NCI-H510A (cell line): ENCODE data around the gene NUP85.
"Not testable (repeated sequence)": the region's sequence is repeated elsewhere in the genome, so short reads cannot be mapped to it uniquely, and the experiment has no call there.

Source experiments
- DNase-seq: peaks from one replicate; lab custom pipeline; 2025; lab: John Stamatoyannopoulos, UW

The NUP85 gene, protein sequence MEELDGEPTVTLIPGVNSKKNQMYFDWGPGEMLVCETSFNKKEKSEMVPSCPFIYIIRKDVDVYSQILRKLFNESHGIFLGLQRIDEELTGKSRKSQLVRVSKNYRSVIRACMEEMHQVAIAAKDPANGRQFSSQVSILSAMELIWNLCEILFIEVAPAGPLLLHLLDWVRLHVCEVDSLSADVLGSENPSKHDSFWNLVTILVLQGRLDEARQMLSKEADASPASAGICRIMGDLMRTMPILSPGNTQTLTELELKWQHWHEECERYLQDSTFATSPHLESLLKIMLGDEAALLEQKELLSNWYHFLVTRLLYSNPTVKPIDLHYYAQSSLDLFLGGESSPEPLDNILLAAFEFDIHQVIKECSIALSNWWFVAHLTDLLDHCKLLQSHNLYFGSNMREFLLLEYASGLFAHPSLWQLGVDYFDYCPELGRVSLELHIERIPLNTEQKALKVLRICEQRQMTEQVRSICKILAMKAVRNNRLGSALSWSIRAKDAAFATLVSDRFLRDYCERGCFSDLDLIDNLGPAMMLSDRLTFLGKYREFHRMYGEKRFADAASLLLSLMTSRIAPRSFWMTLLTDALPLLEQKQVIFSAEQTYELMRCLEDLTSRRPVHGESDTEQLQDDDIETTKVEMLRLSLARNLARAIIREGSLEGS

DNA sequence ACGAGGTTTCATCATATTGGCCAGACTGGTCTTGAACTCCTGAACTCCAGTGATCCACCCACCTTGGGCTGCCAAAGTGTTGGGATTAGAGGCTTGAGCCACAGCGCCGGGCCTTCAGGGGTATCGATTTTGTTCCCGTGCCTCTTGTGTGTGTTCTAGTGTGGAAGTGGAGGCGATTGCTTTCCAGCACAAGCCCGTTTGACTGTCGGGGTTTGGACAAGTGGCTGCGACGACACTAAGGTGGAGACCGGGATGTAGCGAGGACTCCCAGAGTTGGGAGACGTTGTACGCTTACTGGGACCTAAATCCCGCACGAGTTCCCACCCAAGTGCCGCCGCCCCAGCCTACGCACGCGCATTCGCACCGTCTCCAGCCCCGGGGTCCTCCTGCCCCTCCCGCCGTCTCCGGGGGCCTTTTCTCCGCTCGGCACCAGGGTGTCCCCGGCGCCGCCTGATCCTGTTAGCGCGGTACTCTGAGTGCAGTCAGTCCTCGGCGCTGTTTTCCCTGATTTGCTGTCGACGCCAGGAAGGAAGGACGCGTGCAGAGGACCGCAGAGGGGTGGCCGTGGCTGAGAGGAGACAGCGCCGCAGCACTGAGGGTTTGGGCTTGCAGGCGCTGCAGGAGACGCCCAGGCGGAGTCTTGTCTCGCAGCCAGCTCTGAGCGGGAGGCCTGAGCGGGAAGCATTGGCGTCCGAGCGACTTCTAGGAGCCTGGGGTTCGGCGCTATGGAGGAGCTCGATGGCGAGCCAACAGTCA is at the start of gene NUP85:
Gene NUP85 (plus strand): TSS at position 643 of the 756 bp plus-strand sequence. CDS start 83 bp downstream, at position 726.
- DNase-seq, result peak; percentile 95

DNA sequence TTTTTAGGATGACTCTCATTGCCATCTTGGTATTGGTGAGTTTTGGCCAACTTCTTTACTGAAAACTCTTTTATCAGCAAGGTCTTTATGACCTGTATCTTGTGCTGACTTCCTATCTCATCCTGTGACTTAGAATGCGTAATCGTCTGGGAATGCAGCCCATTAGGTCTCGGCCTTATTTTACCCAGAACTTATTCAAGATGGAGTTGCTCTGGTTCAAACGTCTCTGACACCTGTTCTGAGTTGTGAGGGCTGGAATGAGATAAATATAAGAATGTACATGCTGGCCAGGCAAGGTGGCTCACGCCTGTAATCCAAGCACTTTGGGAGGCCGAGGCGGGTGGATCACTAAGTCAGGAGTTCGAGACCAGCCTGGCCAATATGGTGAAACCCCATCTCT is 47.0 kb upstream of the NUP85 start:
- not testable (repeated sequence) for DNase-seq

DNA sequence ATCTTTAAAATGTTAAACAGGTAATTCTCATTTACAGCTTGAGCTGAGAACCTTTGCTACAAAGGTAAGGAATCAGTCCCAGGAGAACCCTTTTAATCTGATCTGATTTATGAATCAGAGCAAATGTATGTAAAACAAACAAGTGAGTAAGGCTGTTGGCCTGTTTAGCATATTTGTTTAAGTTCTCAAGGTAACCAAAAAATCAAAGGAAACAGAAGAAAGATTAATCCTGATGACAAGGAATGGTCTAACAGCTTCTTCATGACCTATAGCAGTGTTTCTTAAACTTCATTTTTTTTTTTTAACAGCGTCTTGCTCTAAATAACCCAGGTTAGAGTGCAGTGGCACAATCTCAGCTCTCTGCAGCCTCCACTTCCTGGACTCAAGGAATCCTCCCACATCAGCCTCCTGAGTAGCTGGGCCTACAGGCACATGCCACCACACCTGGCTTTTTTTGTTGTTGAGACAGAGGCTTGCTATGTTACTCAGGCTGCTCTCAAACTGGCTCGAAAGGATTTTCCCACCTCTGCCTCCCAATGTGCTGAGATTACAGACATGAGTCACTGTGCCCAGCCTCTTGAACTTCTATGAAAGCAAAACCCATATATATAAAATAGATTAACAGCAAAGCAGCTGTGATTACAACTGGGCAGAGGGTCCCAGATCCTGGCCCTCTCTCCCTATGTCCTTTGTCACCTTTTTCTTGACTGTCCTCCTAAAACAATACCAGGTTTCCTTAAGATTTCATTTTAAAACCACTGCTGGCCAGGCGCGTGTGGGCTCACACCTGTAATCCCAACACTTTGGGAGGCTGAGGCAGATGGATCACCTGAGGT is 46.1 kb upstream of the NUP85 start:
- no peak for DNase-seq

DNA sequence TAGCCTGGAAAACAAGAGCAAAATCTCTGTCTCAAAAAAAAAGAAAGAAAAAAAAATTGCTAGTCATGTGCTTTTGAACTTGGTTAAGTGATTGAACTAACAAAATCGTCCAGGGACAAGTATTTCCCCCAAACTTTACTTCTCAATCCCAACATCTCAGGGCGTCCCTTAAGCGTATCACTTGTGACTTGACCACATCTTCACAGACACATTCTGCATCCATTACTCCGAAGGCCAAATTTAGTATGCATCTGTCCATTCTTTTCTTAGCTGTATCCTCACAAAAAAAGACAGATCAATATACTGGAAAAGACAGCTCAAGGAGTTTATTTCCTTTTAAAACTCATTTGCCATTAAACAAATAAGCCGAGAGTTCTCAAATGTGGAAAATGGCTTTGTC is 45.3 kb upstream of the NUP85 start:
- no peak for DNase-seq

DNA sequence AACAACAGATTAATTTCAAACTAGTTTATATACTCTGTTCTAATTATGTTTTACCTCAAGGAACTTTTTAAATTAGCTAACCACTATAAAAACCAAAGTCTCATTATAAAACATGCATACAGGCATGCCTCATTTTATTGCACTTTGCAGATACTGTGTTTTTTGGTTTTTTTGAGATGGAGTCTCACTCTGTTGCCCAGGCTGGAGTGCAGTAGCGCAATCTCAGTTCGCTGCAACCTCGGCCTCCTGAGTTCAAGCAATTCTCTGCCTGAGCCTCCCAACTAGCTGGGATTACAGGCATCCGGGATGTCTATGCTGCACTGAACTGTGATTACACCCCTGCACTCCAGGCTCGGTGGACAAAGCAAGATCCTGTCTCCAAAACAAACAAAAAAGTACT is 42.4 kb upstream of the NUP85 start:
- no peak for DNase-seq

DNA sequence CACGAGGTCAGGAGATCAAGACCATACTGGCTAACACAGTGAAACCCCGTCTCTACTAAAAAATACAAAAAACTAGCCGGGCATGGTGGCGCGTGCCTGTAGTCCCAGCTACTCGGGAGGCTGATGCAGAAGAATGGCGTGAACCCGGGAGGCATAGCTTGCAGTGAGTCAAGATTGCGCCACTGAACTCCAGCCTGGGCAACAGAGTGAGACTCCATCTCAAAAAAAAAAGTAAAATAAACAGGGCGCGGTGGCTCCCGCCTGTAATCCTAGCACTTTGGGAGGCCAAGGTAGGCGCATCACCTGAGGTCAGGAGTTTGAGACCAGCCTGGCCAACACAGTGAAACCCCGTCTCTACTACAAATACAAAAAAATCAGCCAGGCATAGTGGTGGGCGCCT is 40.9 kb upstream of the NUP85 start:
- DNase-seq, result not testable (repeated sequence)

DNA sequence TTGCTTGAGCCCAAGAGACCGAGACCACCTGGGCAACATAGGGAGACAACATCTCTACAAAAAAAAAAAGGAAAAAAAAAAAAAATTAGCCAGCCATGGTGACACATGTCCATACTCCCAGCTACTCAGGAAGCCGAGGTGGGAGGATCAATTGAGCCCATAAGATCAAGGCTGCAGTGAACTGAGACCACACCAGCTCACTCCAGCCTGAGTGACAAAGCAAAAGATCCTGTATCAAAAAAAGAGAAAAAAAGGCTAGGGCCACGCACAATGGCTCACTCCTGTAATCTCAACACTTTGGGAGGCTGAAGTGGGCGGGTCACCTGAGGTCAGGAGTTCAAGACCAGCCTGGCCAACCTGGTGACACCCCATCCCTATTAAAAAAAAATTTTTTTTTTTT is 36.5 kb upstream of the NUP85 start:
- no peak for DNase-seq

DNA sequence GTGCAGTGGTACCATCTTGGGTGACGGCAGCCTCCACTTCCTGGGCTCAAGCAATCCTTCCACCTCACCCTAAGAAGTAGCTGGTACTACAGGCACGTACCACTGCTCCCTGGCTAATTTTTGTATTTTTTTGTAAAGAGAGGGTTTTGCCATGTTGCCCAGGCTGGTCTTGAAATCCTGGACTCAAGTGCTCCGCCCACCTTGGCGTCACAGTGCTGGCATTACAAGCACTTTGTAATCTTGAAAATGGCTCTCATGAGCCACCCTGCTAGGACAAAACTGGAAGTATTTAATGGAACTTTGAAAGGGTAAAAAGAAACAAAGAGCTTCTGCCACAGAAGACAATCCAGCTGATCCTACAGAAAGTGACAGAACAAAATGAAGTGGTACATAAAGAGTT is 32.0 kb upstream of the NUP85 start:
- no peak for DNase-seq

DNA sequence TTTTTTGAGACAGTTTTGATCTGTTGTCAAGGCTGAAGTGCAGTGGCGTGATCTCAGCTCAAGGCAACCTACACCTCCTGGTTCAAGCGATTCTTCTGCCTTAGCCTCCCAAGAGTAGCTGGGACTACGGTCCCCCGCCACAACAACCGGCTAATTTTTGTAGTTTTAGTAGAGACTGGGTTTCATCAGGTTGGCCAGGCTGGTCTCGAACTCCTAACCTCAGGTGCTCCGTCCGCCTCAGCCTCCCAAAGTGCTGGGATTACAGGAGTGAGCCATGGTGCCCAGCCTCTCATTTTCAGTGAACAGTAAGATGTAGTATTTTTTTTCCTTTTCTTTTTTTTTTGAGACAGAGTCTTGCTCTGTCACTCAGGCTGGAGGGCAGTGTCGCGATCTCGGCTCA is 30.5 kb upstream of the NUP85 start:
- no peak for DNase-seq

DNA sequence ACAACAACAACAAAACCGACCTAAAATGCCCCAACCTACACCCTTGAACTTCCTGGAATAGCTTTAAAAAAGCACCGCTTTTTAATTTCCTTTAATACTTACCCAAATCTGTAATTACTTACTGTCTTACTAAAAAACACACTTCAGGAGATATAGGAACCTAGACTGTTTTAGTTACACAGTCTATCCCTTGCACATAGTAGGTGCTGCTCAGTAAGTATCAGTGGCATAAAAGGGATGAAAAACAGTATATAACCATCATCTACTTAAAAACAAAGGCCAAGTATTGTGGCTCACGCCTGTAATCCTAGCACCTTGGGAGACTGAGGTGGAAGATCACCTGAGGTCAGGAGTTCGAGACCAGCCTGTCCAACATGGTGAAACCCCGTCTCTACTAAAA is 28.9 kb upstream of the NUP85 start:
- DNase-seq, result no peak

DNA sequence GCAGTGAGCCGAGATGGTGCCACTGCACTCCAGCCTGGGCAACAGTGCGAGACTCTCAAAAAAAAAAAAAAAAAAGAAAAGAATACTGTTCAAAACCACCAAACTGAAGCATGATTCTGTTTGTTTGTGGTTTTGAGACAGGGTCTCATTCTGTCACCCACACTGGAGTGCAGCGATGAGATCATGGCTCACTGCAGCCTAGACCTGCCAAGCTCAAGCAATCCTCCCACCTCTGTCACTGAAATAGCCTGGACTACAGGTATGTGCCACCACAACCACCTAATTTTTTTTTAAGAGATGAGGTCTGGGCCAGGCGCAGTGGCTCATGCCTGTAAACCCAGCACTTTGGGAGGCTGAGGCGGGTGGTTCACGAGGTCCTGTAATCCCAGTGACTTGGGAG is 27.0 kb upstream of the NUP85 start:
- no peak for DNase-seq

DNA sequence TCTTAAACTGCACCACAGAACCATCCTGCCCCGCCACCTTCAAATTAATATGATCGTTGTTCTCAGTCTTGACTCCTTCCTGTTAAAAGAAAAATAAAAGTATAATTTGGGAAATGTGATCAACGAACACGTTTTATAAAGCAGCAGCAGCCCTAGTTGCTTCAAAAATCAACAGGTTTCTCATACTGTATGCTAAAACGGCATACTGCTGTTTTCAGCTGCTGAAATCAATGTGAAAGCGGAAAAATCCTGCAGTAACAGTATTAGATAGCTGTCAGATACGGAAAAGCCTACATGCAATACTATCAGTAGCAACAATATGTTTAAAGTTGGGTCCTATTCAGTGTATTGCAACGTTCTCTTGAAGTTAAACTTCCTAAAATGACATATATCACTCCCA is 24.4 kb upstream of the NUP85 start:
- DNase-seq, result no peak

DNA sequence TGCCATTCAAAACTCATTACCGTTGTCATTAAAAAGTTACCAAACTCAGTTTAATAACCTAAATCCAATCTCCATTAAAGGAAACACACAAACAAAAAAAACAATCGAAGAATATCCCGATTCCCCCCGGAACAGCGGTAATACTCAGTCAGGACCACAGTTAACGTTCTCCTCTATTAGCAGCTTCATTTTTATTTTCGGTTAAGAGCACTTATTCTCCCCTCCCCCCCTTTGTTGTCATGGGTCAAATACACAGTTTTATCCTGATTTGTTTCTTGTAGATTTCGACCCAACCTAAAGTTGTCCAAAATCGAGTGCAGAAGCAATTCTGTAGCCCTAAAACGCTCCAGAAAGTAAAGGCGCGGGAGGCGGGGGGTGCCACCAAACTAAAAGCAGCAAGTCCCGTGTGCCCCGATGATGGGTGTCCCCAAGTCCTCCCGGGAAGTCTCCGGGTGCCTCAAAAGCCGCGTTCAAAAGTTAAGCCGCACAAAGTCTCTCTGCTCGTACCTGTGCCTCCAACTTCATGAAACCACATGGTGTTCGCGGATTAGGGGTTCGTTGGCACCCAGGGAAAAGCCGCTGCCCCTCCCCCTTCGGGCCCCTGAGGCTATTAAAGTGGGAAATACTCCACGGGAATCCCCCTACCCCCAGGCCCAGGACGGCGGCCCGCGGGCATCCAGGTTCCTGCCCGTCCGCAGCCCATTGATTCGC is 23.7 kb upstream of the NUP85 start:
- DNase-seq, result no peak

DNA sequence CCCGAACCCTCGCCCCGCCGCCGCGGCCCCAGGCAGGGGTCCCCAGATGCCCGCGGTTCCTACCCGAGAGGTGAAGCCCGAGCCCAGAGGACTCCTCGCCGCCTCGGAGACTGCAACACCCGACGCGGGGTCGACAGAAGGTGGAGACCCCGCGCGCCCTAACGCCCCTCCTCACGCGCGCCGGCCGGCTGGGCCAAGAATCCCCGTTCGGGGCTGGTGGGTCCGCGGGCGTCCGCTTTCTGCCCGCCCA is 23.2 kb upstream of the NUP85 start:
- DNase-seq, result peak; percentile 41

DNA sequence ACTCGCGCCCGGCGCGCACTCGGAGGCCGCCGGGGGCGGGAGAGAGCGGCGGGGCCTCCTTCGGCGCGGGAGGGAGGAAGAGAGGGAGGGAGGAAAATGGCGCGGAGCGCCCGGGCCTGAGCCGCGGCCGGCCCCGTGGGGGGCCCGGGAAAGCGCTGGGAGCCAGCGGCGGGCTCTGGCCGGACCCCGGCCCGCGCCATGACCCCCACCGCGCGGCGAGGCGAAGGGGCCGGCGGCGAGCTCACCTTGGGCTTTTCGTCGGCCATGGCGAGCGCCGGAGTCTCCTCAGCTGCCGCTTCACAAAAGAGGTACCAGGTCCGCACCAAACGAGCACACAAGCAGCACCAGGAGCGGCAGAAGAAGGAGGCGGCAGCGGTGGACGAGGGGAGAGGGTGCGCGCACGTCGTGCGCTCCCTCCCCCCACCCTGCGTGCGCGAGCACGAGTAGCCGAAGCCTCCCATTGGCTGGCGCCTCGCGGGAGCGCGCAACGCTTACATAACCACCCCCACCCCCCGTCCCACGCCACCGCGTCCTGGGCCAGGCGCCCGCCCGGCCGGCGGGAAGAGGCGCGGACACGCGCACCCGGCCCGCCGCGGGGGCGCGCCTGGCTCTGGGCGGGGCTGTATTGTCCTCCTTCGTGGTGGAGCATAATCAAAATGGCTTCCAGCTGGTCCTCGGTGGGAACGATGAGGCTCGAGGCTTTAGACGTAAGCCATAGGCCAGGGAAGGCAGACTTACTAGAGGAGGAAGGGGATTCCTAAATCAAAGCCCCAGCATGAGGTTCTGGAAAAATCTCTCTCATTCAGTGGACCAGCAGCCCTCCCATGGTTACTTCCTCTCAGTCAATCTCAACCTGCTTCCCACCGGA is 22.7 kb upstream of the NUP85 start, which contains the start of gene SUMO2:
Gene SUMO2 (minus strand): TSS at position 391 of the 868 bp plus-strand sequence. CDS start 125 bp downstream, at position 266.
- DNase-seq, result peak; percentile 91

DNA sequence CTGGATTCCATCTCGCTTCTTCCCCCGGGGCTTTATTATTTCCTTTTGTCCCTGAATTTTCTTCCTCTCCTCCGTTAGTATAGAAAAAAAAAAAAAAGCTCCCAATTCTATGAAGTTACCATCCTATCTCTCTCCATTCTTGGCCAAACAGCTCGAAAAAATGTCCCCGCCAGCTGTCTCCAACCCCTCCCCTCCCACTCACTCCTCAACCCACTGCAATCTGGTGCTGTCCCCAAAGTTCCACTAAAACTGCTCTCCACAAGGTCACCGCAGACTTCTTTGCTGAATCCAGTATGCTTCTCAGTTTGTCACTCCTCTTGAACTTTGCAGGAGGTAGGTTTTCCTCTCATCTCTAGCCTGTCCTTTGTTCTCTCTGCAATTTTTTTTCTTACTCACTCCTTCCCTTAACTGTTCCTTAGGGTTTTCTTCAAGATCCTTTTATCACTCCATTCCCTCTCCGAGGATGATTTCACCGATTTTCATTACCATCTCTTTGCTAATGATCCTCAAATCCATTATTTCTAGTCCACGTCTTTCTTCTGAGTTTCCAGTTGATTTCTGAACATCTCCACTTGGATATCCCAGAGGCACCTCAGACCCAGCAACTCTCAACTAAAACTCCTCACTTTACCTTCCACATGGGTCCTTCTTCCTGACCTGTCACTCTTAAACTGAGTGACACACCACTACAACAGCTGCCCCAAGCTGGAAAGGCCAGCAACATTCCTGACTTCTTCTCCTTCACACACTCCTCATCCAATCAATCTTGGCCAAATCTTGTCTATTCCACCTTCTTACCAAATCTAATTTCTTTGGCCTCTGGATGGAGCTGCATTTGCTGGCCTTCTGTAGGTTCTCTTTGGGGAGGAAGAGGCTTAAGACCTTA is 21.2 kb upstream of the NUP85 start:
- no peak for DNase-seq

DNA sequence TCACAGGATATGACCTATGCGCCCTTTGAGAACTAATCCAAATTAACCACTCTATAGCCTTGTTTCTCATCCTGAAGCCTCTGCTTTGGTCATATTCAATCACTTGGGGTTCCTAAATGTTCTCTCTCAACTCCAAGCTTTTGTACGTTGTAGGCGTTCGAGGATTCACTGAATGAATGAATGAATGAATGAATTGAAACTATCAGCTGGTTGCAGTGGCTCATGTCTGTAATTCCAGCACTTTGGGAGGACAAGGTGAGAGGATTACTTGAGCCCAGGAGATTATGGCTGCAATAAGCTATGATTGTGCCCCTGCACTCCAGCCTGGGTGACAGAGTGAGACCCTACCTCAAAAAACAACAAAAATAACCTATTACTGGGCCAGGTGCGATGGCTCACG is 16.9 kb upstream of the NUP85 start:
- no peak for DNase-seq

DNA sequence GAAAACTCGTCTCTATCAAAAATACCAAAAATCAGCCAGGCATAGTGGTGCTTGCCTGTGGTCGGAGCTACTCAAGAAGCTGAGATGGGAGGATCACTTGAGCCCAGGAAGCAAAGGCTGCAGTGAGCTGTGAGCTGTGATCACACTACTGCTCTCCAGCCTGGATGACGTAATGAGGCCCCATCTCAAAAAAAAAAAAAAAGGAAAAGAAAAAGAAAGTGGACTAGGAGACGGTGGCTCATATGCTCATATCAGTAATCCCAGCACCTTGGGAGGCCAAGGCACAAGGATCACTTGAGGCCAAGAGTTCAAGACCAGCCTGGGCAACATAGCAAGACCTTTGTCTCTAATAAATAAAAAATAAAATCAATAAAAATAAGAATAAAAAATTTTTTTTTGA is 13.9 kb upstream of the NUP85 start:
- no peak for DNase-seq

DNA sequence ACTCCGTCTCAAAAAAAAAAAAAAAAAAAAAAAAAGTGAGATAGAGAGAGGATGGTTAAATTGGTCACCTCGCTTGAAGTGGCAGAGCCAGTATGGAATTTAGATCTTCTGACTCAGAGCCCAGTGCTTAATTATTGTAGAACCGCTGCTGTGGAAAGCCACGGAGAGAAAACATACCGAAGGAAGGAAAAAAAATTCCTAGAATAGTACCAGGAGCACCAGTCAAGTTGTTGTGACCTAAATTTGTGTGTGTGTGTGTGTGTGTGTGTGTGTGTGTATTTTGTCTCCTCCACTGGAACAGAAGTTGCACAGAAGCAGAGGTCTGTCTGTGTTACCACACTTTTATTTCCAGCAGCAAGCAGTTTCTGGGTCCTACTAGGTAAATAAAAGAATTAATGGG is 10.6 kb upstream of the NUP85 start:
- DNase-seq, result no peak
